Kidney (tissue), 14 donors: Measurements from ENCODE around the gene THOC6. TPM values are rescaled to one million over a fixed set of nuclear protein-coding genes. Genes with fewer than 3 reads are reported as not detected.
"Not testable (repeated sequence)": the region's sequence is repeated elsewhere in the genome, so short reads cannot be mapped to it uniquely, and the experiment has no call there.

Source experiments
- DNase-seq, 5 donors: peaks; one replicate each; pipeline ENCODE4 v3.0.0-alpha.2; 2013 to 2020
- FAIRE-seq: peaks from 2 replicates; lab custom pipeline; 2012; peaks lifted over from hg19 to GRCh38; lab: Jason Lieb, UNC
- H3K27ac ChIP-seq, 2 donors: one replicate each; pipeline ENCODE4 v1.7.0; 2013; ENCODE audit warnings: low read depth in 2 of 2, low read length in 2 of 2, inconsistent platforms in 1 of 2
- H3K27me3 ChIP-seq: one replicate; pipeline ENCODE4 v1.7.1; 2013; ENCODE audit warnings: low read length, inconsistent platforms; ENCODE audit not compliant: control insufficient read depth, insufficient read depth
- H3K36me3 ChIP-seq, 3 donors: one replicate each; pipeline versions ENCODE4 v1.7.0 to v1.7.1; 2013; ENCODE audit warnings: low read length in 3 of 3, control low read depth in 1 of 3, inconsistent platforms in 1 of 3; ENCODE audit not compliant: insufficient read depth in 3 of 3, control insufficient read depth in 2 of 3
- H3K4me1 ChIP-seq, 3 donors: one replicate each; pipeline versions ENCODE4 v1.7.0 to v1.7.1; 2013; ENCODE audit warnings: low read length in 3 of 3, inconsistent platforms in 1 of 3, low read depth in 1 of 3; ENCODE audit not compliant: control insufficient read depth in 2 of 3, insufficient read depth in 2 of 3
- H3K4me3 ChIP-seq, 3 donors: one replicate each; pipeline versions ENCODE4 v1.7.0 to v1.8.1; 2013; ENCODE audit warnings: low read length in 3 of 3, control low read depth in 1 of 3, inconsistent platforms in 1 of 3
- H3K9ac ChIP-seq, 3 donors: one replicate each; pipeline versions ENCODE4 v1.7.0 to v1.7.1; 2013; ENCODE audit warnings: low read length in 3 of 3, control low read depth in 1 of 3, inconsistent platforms in 1 of 3
- H3K9me3 ChIP-seq, 3 donors: one replicate each; pipeline versions ENCODE4 v1.7.0 to v1.7.1; 2013; ENCODE audit warnings: low read length in 3 of 3, control low read depth in 1 of 3, inconsistent platforms in 1 of 3; ENCODE audit not compliant: control insufficient read depth in 2 of 3, insufficient read depth in 1 of 3
- intact Hi-C: fragments of 100-400 bp; cut with DNase I; formaldehyde crosslinking; loops from one replicate; pipeline ENCODE4 v1.11.1; 2022
- polyA plus RNA-seq: library from polyadenylated mRNA; stranded (reverse); fragments of 350-450 nt; fragmentation: Illumina TruSeq; extraction: RNeasy Lipid Tissue Mini Kit (QIAGEN cat#74804); gene quantifications from one replicate; pipeline ENCODE4 v1.2.3, GENCODE V29; 2014; ENCODE audit warnings: low read depth, low replicate concordance; ENCODE audit not compliant: insufficient read depth
- total RNA-seq: library from RNA; stranded (reverse); fragmentation: NEBNext Ultra II Directional; extraction: Animal tissue kit (Norgen Biotek cat#: 25700); gene quantifications from one replicate; pipeline ENCODE4 v1.2.1, GENCODE V29; 2021
- TF ChIP-seq, protein P1 (sequence below): IDR thresholded peaks from 3 replicates; pipeline ENCODE4 v1.5.1; 2012; ENCODE audit warnings: mild to moderate bottlenecking, moderate library complexity, borderline replicate concordance; ENCODE audit not compliant: insufficient read depth; ENCODE audit errors: extremely low read depth
- donor health status: control.
- donor health status: control.
- donor health status: control.
- donor health status: control.
- donor health status: control.
- donor health status: DM: yes; HTN: yes; CAD: no.
- donor health status: Normal renal cell carcinoma (clear cell type).

Gene THOC6
- total and polyA plus RNA-seq, 2 donors from 2014 or later = 21.2 to 26.1 TPM

DNA sequence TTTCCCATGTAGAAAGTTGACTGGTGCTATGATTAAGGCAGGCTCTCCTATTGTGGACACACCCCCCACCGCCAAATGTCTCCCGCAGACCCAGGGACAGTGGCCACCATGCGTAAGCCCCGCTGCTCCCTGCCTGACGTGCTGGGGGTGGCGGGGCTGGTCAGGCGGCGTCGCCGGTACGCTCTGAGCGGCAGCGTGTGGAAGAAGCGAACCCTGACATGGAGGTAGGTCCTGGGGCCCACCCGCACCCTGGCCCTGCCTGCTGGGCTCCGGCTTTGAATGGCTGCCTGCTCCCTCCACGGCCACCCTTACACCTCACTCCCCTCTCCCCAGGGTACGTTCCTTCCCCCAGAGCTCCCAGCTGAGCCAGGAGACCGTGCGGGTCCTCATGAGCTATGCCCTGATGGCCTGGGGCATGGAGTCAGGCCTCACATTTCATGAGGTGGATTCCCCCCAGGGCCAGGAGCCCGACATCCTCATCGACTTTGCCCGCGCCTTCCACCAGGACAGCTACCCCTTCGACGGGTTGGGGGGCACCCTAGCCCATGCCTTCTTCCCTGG is 26.2 kb downstream of the THOC6 start:
- Histone ChIP-seq H3K27ac (no peak overlapping the region), H3K9me3 (no peaks in the 10 kb centered on the region), H3K36me3 (no peaks in the 10 kb centered on the region), H3K9ac (no peak overlapping the region), H3K4me3 (no peak overlapping the region), H3K27me3 (peaks cover 14% of the 10 kb centered on the region), H3K4me1 (peaks cover 0 to 7% (median 0%) of the 10 kb centered on the region in 3 donors)
- intact Hi-C loops = no loop called here
- FAIRE-seq = no peak
- TF ChIP-seq, protein P1, sequence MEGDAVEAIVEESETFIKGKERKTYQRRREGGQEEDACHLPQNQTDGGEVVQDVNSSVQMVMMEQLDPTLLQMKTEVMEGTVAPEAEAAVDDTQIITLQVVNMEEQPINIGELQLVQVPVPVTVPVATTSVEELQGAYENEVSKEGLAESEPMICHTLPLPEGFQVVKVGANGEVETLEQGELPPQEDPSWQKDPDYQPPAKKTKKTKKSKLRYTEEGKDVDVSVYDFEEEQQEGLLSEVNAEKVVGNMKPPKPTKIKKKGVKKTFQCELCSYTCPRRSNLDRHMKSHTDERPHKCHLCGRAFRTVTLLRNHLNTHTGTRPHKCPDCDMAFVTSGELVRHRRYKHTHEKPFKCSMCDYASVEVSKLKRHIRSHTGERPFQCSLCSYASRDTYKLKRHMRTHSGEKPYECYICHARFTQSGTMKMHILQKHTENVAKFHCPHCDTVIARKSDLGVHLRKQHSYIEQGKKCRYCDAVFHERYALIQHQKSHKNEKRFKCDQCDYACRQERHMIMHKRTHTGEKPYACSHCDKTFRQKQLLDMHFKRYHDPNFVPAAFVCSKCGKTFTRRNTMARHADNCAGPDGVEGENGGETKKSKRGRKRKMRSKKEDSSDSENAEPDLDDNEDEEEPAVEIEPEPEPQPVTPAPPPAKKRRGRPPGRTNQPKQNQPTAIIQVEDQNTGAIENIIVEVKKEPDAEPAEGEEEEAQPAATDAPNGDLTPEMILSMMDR = no peak
- DNase-seq = no peak

DNA sequence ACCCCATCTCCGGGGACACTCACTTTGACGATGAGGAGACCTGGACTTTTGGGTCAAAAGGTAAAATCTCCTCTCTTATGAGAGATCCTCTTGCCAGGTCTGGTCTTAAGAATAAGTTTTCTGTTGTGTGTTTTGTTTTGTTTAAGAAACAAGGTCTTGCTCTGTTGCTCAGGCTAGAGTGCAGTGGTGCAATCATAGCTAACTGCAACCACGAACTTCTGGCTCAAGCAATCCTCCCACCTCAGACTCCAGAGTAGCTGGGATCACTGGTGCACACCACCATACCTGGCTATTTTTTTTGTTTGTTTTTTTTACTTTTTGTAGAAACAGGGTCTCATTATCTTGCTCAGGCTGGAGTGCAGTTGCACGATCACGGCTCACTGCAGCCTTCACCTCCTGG is 26.7 kb downstream of the THOC6 start:
- no peak overlapping the region for H3K9ac ChIP-seq
- H3K9me3 ChIP-seq = no peaks in the 10 kb centered on the region
- no peaks in the 10 kb centered on the region for H3K36me3 ChIP-seq
- H3K4me3 ChIP-seq = no peak overlapping the region
- H3K4me1 ChIP-seq = peaks cover 0 to 4% (median 0%) of the 10 kb centered on the region in 3 donors
- TF ChIP-seq, protein P1 = no peak
- no peak overlapping the region for H3K27ac ChIP-seq
- DNase-seq (no peak), FAIRE-seq (no peak)
- intact Hi-C loops = no loop called here
- peaks cover 11% of the 10 kb centered on the region for H3K27me3 ChIP-seq

DNA sequence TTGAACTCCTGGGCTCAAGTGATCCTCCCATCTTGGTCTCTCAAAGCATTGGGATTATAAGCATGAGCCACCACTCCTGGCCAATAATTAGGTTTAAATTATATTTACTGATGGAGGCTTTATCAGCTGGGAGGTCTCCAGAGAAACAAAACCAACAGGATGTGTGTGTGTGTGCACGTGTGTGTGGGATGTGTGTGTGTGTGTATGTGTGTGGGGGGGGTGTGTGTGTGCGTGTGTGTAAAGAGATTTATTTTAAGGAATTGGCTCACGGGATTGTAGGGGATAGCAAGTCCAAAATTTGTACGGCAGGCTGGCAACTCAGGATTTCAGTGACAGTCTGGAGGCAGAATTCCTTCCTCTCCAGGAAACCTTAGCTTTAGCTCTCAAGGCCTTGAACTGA is 27.2 kb downstream of the THOC6 start:
- H3K27ac ChIP-seq = no peak overlapping the region
- TF ChIP-seq, protein P1 = no peak
- no peaks in the 10 kb centered on the region for H3K36me3 ChIP-seq
- H3K9ac ChIP-seq = no peak overlapping the region
- intact Hi-C loops = no loop called here
- H3K9me3 ChIP-seq = no peaks in the 10 kb centered on the region
- H3K4me3 ChIP-seq = no peak overlapping the region
- H3K4me1 ChIP-seq = peaks cover 0 to 2% (median 0%) of the 10 kb centered on the region in 3 donors
- DNase-seq (no peak), FAIRE-seq (no peak)
- H3K27me3 ChIP-seq = peaks cover 11% of the 10 kb centered on the region

DNA sequence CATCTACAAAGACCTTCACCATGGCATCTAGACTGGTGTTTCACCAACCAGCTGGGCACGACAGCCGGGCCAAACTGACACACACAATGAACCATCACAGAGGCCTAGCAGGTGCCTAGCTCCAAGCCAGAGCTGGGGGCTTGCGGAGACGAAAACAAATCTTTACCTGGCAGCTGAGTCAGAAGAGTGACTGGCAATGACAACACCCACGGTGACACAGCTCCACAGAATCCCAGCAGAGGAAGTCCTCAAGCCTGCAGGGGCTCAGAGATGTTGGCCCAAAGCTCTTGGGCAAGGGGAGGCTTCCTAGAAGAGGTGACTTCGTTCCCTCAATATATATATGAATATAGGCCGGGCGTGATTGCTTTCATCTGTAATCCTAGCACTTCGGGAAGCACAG is 27.7 kb downstream of the THOC6 start:
- H3K9me3 ChIP-seq = no peaks in the 10 kb centered on the region
- intact Hi-C loops = no loop called here
- no peaks in the 10 kb centered on the region for H3K4me1 ChIP-seq
- TF ChIP-seq, protein P1 = no peak
- H3K9ac ChIP-seq = no peak overlapping the region
- FAIRE-seq (no peak), DNase-seq (no peak)
- peaks cover 11% of the 10 kb centered on the region for H3K27me3 ChIP-seq
- H3K27ac ChIP-seq = no peak overlapping the region
- H3K36me3 ChIP-seq = no peaks in the 10 kb centered on the region
- H3K4me3 ChIP-seq = no peak overlapping the region

DNA sequence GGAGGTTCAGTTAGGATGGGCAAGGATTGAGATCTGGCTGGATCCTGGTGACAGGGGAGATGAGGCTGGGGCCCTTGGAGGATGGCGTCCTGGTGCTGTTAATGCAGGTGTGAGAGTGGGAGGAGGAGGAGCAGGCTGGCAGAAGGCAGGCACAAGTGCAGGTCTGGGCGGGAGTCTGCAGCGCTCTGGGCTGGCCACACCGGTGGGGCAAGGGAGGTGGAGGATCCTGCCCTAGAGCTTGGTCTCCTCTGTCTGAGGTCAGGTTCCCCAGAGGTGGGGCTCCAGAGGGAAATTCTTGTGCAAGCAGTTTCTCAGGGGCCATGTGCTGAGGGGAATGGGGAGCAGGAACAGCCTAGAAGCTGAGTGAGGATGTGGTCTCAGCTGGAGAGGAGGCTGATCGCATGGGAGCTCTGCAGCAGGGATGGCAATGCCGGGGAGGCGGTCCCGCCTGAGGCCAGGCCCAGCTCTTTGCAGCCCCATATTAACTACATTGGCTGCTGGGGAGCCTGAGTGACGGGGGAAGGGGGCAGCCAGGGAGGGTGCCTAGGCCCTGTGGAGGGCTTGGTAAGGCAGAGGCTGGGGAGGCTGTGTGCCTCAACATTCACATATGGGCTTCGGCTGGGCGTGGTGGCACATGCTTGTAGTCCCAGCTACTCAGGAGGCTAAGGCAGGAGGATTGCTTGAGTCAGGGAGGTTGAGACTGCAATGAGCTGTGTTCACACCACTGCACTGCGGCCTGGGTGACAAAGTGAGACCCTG is 28.9 kb downstream of the THOC6 start:
- DNase-seq, H3K27me3 ChIP-seq, intact Hi-C loops, FAIRE-seq, H3K36me3 ChIP-seq, H3K9ac ChIP-seq, H3K4me3 ChIP-seq, H3K27ac ChIP-seq, H3K4me1 ChIP-seq, H3K9me3 ChIP-seq: not testable (repeated sequence)
